Keratinocyte (primary cell): Measurements from ENCODE around the gene NPPC.

Experiments used
- EZH2 ChIP-seq: IDR thresholded peaks from one replicate; pipeline ENCODE4 v1.6.1; 2012; ENCODE audit warnings: inconsistent platforms, mild to moderate bottlenecking, low read length, moderate library complexity
- TF ChIP-seq, protein P1 (sequence below), 3 experiments: IDR thresholded peaks in 1 of 3; conservative IDR thresholded peaks in 1 of 3; optimal IDR thresholded peaks in 1 of 3; 2 replicates in 2 of 3; 3 replicates in 1 of 3; pipeline versions ENCODE3 to v1.5.1; 2011; ENCODE audit warnings: low read length in 3 of 3, mild to moderate bottlenecking in 3 of 3, moderate library complexity in 2 of 3, control low read depth in 1 of 3, inconsistent platforms in 1 of 3; ENCODE audit not compliant: insufficient read depth in 2 of 3; ENCODE audit errors: extremely low read depth in 1 of 3

DNA sequence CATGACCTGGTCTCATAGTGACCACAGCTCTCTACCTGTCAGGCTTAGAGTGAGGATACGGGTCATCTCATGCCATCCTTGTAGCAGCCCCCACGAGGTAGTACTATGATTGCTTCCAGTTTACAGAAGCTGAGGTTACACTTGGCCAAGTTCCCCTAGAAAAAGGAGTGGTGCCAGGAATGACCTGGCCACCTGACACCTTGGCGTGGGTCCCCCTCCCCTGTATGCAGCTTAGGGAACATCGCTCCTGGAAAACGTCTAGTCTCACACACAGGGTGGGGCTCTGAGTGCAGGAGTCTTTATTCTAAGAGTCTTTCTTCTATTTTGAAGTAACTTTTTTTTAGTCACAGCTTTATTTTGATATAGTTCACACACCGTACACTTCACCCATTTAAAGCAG, 14.8 kb downstream of the NPPC start:
- TF ChIP-seq, protein P1, sequence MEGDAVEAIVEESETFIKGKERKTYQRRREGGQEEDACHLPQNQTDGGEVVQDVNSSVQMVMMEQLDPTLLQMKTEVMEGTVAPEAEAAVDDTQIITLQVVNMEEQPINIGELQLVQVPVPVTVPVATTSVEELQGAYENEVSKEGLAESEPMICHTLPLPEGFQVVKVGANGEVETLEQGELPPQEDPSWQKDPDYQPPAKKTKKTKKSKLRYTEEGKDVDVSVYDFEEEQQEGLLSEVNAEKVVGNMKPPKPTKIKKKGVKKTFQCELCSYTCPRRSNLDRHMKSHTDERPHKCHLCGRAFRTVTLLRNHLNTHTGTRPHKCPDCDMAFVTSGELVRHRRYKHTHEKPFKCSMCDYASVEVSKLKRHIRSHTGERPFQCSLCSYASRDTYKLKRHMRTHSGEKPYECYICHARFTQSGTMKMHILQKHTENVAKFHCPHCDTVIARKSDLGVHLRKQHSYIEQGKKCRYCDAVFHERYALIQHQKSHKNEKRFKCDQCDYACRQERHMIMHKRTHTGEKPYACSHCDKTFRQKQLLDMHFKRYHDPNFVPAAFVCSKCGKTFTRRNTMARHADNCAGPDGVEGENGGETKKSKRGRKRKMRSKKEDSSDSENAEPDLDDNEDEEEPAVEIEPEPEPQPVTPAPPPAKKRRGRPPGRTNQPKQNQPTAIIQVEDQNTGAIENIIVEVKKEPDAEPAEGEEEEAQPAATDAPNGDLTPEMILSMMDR (optimal IDR thresholded peaks at IDR 0.05 in 1 of 3, IDR thresholded peaks at IDR 0.05 in 1 of 3, conservative IDR thresholded peaks at IDR 0.05 in 1 of 3; ENCODE audit: extremely low read depth in 1 of 3, insufficient read depth in 2 of 3, low read length in 3 of 3), result no peak
- TF ChIP-seq EZH2, result no peak
